Calu3 (cell line): Measurements from ENCODE around the gene PDE10A. TPM values are rescaled to one million over a fixed set of nuclear protein-coding genes. Genes with fewer than 3 reads are reported as not detected.

Source experiments
- BruUV-seq: library from RNA; stranded (reverse); fragments of 400-500 nt; replicated peaks from 2 replicates; lab custom pipeline; 2021; lab: Mats Ljungman, UMichigan
- CTCF ChIA-PET: fragments of 300-600 bp; sonication (Branson Sonifier 250); formaldehyde crosslinking; loops from one replicate; lab custom pipeline; 2022; ENCODE audit warnings: antibody characterized with exemption; lab: Charles Lee
- DNase-seq: peaks from one replicate; pipeline ENCODE4 v3.0.0; 2022
- H3K27ac Mint-ChIP-seq: one replicate; pipeline ENCODE4 v1.8.0; 2022; ENCODE audit warnings: mixed read lengths; ENCODE audit not compliant: unreplicated experiment
- H3K27me3 Mint-ChIP-seq: one replicate; pipeline ENCODE4 v1.8.0; 2022; ENCODE audit warnings: mixed read lengths; ENCODE audit not compliant: unreplicated experiment
- H3K36me3 Mint-ChIP-seq: one replicate; pipeline ENCODE4 v1.8.0; 2022; ENCODE audit warnings: mild to moderate bottlenecking, moderate library complexity, mixed read lengths; ENCODE audit not compliant: insufficient read depth, unreplicated experiment
- H3K4me1 Mint-ChIP-seq: one replicate; pipeline ENCODE4 v1.8.0; 2022; ENCODE audit warnings: mild to moderate bottlenecking, low read depth, mixed read lengths; ENCODE audit not compliant: unreplicated experiment
- H3K4me3 Mint-ChIP-seq: one replicate; pipeline ENCODE4 v1.8.0; 2022; ENCODE audit warnings: mild to moderate bottlenecking, low read depth, moderate library complexity, mixed read lengths; ENCODE audit not compliant: unreplicated experiment
- H3K9me3 Mint-ChIP-seq: one replicate; pipeline ENCODE4 v1.8.0; 2022; ENCODE audit warnings: low read depth, mixed read lengths; ENCODE audit not compliant: unreplicated experiment
- intact Hi-C: fragments of 100-400 bp; cut with micrococcal nuclease; formaldehyde crosslinking; loops from one replicate; pipeline ENCODE4 v1.10.0; 2022; ENCODE audit not compliant: unreplicated experiment
- total RNA-seq: library from RNA; stranded (reverse); gene quantifications from 2 replicates; pipeline ENCODE4 v1.2.3, GENCODE V29; 2022
- TF ChIP-seq, protein P1 (sequence below): fragments of 200-600 bp; IDR thresholded peaks from one replicate; pipeline ENCODE4 v1.8.0; 2022; ENCODE audit warnings: antibody characterized with exemption; ENCODE audit not compliant: unreplicated experiment

PDE10A gene
- total RNA-seq, 1 experiment from 2014 or later = 22.5 TPM

DNA sequence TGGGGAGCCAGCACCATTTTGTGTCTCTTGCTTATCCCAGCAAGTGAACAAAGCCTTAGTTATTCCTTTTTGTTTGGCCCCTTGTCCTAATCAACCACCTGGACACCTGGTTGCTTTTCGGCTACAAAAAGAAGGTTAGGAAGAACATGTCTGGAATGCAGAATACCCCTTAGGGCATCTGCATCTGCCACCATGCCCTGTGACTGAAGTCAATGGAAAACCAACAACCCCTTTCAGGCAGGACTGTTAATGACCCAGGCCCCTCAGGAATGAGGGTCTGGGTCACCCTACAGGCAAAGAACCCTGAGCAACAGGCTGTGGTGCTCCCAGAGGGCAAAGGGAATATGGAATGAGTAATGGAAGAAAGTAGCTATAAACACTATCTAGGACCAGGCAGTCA, 78.5 kb downstream of the PDE10A start:
- no peaks in the 10 kb centered on the region for H3K27me3 Mint-ChIP-seq
- TF ChIP-seq, protein P1, sequence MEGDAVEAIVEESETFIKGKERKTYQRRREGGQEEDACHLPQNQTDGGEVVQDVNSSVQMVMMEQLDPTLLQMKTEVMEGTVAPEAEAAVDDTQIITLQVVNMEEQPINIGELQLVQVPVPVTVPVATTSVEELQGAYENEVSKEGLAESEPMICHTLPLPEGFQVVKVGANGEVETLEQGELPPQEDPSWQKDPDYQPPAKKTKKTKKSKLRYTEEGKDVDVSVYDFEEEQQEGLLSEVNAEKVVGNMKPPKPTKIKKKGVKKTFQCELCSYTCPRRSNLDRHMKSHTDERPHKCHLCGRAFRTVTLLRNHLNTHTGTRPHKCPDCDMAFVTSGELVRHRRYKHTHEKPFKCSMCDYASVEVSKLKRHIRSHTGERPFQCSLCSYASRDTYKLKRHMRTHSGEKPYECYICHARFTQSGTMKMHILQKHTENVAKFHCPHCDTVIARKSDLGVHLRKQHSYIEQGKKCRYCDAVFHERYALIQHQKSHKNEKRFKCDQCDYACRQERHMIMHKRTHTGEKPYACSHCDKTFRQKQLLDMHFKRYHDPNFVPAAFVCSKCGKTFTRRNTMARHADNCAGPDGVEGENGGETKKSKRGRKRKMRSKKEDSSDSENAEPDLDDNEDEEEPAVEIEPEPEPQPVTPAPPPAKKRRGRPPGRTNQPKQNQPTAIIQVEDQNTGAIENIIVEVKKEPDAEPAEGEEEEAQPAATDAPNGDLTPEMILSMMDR = no peak
- DNase-seq = no peak
- BruUV-seq = no TSS peak
- H3K27ac Mint-ChIP-seq = no peak overlapping the region
- intact Hi-C loops = no loop called here
- CTCF ChIA-PET = no interaction called here
- peaks cover 20% of the 10 kb centered on the region for H3K4me1 Mint-ChIP-seq
- H3K4me3 Mint-ChIP-seq = no peak overlapping the region
- H3K9me3 Mint-ChIP-seq = peaks cover 4% of the 10 kb centered on the region
- peaks cover 10% of the 10 kb centered on the region for H3K36me3 Mint-ChIP-seq

DNA sequence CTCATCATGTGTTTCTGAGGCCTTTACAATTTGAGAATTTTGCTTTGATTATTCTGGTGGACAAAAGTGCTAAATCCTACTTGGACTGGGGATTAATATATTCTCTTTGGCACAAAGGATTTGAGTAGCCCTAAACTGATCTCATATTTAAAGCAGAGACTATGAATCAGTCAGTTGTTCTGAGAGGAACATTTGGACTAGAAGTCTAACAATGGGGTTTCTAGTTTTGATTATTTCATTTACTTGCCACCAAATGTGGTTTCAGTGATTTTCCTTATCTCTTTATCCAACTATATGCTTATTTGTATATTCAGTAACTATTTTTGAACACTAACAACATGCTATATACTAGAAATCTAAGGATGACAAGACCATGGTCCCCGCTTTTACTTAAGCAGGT, 81.4 kb downstream of the PDE10A start:
- intact Hi-C loops = no loop called here
- DNase-seq = no peak
- Mint-ChIP-seq H3K4me3 (no peak overlapping the region), H3K27ac (no peak overlapping the region), H3K9me3 (peaks cover 4% of the 10 kb centered on the region), H3K4me1 (peaks cover 20% of the 10 kb centered on the region), H3K27me3 (no peaks in the 10 kb centered on the region), H3K36me3 (peaks cover 10% of the 10 kb centered on the region)
- TF ChIP-seq, protein P1 = no peak
- BruUV-seq = no TSS peak
- CTCF ChIA-PET = no interaction called here

DNA sequence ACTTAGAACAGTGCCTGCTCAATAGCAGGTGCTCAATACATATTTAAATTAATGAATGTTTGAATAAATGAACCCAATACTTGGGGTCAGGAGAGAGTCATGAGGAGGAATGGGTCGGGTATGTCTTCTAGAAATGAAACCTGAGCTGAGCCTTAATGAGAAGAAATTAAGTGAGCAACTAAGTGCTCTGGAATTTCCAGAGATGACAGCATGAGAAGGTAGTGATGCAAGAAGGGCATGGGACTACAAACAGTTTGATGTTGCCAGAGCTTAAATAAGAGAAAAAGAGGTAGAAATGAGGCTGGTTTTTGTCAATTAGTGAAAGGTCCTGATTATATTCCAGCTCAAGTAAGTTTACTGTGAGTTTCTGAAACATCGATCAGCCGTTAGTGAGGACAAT, 82.9 kb downstream of the PDE10A start:
- CTCF ChIA-PET = no interaction called here
- no peak for DNase-seq
- intact Hi-C loops = no loop called here
- peaks cover 15% of the 10 kb centered on the region for H3K4me1 Mint-ChIP-seq
- peaks cover 8% of the 10 kb centered on the region for H3K36me3 Mint-ChIP-seq
- peaks cover 2% of the 10 kb centered on the region for H3K9me3 Mint-ChIP-seq
- TF ChIP-seq, protein P1 = no peak
- no TSS peak for BruUV-seq
- no peak overlapping the region for H3K4me3 Mint-ChIP-seq
- H3K27me3 Mint-ChIP-seq = no peaks in the 10 kb centered on the region
- H3K27ac Mint-ChIP-seq = no peak overlapping the region

DNA sequence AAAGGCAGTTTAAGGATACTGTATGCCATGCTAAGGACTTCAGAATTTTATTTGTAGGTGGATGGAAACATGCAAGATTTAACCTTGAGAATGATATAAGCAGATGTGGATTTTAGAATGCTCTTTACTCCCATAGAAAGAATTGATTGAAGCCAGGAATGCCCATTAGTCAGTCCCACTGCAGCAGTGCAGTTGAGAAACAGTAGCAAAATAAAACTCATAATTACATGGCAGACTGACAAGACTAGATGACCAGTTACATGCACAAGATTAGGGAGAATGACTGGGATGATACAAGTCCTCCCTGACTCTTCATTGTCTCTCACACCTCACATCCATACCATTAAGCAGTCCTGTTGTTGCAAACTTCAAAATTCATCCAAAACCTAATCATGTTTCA, 83.9 kb downstream of the PDE10A start:
- Mint-ChIP-seq H3K9me3 (no peaks in the 10 kb centered on the region), H3K4me3 (no peak overlapping the region), H3K27me3 (no peaks in the 10 kb centered on the region), H3K27ac (no peak overlapping the region), H3K4me1 (peaks cover 5% of the 10 kb centered on the region), H3K36me3 (no peaks in the 10 kb centered on the region)
- intact Hi-C loops = no loop called here
- CTCF ChIA-PET = no interaction called here
- no peak for DNase-seq
- no TSS peak for BruUV-seq
- TF ChIP-seq, protein P1 = no peak
